Measurements from ENCODE around the gene FAIM2. TPM values are rescaled to one million over a fixed set of nuclear protein-coding genes. Genes with fewer than 3 reads are reported as not detected.
A peak's percentile ranks its signal among the peaks of the same experiment; 100 is the strongest.

FAIM2 gene
- 2.9 TPM for total RNA-seq
- long read RNA-seq, full-length matches to known transcripts: 1 of 4 reads
- long read RNA-seq, partial matches to known transcripts: 1 of 4 reads
- long read RNA-seq, other reads (novel, unspliced or antisense): 2 of 4 reads

DNA sequence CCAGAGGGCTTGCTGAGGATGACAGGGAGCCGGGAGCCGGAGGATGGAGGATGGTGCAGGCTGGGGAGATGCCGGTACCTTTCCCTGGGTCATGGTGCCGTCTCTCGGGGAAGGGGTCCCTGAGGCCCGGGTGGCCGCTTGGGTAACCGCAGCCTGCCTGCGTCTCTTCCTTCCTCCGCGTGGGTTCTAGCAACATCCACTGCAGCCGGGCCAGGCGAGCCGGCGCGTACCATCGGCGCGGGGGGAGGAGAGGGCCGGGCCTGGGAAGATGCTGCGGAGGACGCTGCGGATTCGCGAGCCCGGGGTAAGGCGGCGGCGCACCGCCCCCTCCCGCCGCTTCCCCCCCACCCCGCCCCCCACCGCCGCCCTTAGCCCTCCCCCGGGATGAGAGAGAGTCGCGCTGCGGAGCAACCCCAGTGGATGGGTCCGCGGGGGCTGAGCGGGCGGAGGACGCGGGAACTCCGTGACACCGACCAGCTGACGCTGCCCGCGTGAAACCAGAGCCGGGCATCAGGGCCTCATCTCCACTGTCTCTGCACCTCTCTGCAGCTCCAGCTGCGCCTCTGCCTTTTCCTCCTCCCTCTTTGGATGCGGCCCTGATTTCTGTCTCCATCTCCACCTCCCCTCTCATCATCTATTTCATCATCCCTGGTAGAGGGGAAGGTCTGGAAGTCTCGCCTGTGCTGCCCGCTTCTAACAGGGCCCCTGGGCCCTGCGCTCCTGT, at the start of gene FAIM2:
TSS of gene FAIM2 (minus strand) at position 201 of the 724 bp plus-strand sequence. CDS start at position 93, 108 bp downstream.
- Histone ChIP-seq H3K4me3 (peak within 1 kb of the TSS; percentile 49), H3K27me3 (ENCODE audit: low read depth) (peaks cover 21% of the 10 kb centered on the region), H3K4me1 (peaks cover 14% of the 10 kb centered on the region), H3K36me3 (no peaks in the 10 kb centered on the region), H3K27ac (no peak within 1 kb of the TSS), H3K9me3 (no peaks in the 10 kb centered on the region)
- DNase-seq (peak; percentile 60), ATAC-seq (peak; percentile 49 to 74)
- intact Hi-C loops (cut with DNase I): no loop called here
- TF ChIP-seq, protein P1, sequence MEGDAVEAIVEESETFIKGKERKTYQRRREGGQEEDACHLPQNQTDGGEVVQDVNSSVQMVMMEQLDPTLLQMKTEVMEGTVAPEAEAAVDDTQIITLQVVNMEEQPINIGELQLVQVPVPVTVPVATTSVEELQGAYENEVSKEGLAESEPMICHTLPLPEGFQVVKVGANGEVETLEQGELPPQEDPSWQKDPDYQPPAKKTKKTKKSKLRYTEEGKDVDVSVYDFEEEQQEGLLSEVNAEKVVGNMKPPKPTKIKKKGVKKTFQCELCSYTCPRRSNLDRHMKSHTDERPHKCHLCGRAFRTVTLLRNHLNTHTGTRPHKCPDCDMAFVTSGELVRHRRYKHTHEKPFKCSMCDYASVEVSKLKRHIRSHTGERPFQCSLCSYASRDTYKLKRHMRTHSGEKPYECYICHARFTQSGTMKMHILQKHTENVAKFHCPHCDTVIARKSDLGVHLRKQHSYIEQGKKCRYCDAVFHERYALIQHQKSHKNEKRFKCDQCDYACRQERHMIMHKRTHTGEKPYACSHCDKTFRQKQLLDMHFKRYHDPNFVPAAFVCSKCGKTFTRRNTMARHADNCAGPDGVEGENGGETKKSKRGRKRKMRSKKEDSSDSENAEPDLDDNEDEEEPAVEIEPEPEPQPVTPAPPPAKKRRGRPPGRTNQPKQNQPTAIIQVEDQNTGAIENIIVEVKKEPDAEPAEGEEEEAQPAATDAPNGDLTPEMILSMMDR (IDR thresholded peaks at IDR 0.05): no peak

DNA sequence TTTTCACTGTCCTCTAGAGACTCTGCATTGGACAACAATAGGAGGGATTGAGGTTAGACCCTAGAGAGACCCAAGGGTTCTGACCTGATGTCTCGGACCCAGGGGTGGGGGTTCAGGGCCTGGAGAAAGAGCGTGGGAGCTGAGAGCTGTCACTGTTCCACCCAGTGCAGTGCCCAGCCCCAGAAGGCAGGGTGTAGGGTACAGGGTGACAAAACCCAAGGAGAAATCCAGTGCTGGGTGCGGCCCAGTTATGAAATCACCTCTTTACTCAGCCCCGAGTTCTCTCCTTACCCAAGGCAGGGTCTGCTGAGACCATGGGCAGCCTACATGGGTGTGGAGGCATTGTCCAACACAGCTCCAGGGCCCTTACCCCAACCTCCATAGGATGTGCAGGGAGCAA, 49.5 kb upstream of the FAIM2 start:
- DNase-seq (peak; percentile 46), ATAC-seq (peak; percentile 48)
- Histone ChIP-seq H3K4me3 (no peak overlapping the region), H3K27me3 (ENCODE audit: low read depth) (peaks cover 41% of the 10 kb centered on the region), H3K4me1 (peaks cover 39% of the 10 kb centered on the region), H3K9me3 (no peaks in the 10 kb centered on the region), H3K27ac (no peak overlapping the region), H3K36me3 (no peaks in the 10 kb centered on the region)
- TF ChIP-seq, protein P1 (IDR thresholded peaks at IDR 0.05): no peak
- intact Hi-C loops (cut with DNase I): no loop called here

DNA sequence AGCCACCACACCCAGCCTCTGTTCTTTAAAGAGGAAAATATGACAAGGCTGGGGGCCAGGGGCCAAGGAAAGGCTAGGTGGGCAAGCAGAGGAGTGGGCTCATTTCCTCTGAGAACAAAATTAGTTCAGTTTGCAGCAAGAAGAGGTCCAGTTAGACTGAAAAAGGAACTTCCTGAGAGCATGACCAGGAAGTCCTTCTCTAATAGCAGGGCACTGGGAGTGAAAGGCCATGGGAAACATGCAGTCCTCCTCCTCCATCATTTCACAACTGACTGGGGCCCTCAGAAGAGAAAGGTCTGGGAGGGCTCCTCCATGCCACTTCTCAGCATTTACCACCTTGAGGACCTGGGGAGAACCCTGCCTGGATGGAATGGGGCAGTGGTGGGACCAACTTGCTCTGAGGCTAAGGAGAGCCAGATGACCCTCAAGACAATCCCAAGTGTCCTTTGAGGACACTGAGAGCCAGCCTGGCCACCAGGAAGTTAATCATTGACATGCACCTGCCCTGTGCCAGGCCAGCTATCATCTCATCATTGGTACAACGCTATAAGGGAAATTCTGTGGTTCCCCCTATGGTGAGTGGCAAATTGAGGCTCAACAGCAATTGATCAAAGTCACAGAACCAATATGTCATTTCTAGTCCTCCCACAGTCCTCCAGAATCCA, 48.8 kb upstream of the FAIM2 start:
- Histone ChIP-seq H3K36me3 (no peaks in the 10 kb centered on the region), H3K9me3 (no peaks in the 10 kb centered on the region), H3K27me3 (ENCODE audit: low read depth) (peaks cover 37% of the 10 kb centered on the region), H3K4me1 (peaks cover 39% of the 10 kb centered on the region), H3K4me3 (no peak overlapping the region), H3K27ac (no peak overlapping the region)
- no peak for DNase-seq
- ATAC-seq: no peak
- TF ChIP-seq, protein P1 (IDR thresholded peaks at IDR 0.05): no peak
- intact Hi-C loops (cut with DNase I): no loop called here

DNA sequence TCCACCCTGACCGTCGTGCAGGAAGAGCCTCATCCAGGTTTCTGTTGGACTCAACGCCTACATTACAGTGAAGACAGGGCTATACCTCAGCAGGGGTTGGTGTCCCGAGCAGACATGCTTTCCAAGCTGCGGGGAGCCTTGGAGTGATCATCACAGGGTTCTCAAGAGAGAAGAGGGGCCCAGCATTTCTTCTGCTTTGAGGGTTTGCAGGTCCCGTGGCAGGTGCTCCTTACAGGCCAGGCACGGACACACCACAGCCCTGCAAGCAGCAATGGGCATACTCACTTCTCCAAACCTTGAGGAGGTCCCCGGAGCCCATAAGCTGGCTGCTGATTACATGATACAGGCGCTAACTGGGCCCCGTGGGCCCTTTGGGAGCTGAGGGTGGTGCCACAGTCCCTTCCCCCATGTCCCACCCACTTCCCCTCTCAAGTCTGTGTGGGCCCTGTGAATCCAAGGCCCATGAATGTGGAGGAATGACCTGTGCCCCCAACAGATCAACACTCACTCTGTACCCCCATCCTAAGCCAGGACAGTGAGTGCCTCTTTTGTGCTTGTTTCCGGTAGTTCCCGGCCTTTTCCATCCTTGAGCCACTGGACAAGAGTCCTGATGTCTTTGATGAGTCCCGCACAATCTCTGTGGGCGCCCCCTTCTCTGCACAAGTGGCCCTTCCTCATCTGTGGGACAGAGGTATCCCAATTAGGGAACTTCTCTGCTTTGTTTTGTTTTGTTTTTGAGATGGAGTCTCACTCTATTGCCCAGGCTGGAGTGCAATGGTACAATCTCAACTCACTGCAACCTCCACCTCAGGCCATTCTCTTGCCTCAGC, 47.9 kb upstream of the FAIM2 start:
- intact Hi-C loops (cut with DNase I): no loop called here
- TF ChIP-seq, protein P1 (IDR thresholded peaks at IDR 0.05): no peak
- Histone ChIP-seq H3K4me3 (no peak overlapping the region), H3K36me3 (no peaks in the 10 kb centered on the region), H3K27ac (no peak overlapping the region), H3K27me3 (ENCODE audit: low read depth) (peaks cover 31% of the 10 kb centered on the region), H3K4me1 (peaks cover 39% of the 10 kb centered on the region), H3K9me3 (no peaks in the 10 kb centered on the region)
- ATAC-seq (no peak), DNase-seq (no peak)

All from lower lobe of right lung (tissue), 2 donors.